ENCODE data around the gene SHC3. TPM values are rescaled to one million over a fixed set of nuclear protein-coding genes. Genes with fewer than 3 reads are reported as not detected.

The SHC3 gene
- total and polyA plus RNA-seq, 2 donors (not counting 3 experiments of a cell fraction or from before 2014, with no cell fraction given) = 1.0 to 2.0 TPM

DNA sequence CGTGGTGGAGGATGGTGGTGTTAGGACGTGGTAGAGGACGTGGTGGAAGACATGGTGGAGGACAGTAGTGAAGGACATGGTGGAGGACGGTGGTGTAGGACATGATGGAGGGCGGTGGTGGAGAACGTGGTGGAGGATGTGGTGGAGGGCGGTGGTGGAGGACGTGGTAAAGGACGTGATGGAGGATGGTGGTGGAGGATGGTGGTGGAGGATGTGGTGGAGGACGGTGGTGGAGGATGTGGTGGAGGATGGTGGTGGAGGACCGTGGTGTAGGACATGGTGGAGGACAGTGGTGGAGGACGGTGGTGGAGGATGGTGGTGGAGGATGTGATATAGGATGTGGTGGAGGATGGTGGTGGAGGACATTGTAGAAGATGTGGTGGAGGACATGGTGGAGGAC, 119.7 kb downstream of the SHC3 start:
- Histone ChIP-seq H4K20me1 (replicated peaks; ENCODE audit: control insufficient read depth, extremely low read depth, insufficient read depth, low read length) (no peaks in the 10 kb centered on the region), H2AFZ (ENCODE audit: low read depth, low read length) (no peak overlapping the region), H3K4me2 (ENCODE audit: insufficient read depth, low read length) (no peak overlapping the region), H3K36me3 (ENCODE audit: control insufficient read depth in 2 of 2, extremely low read depth in 1 of 2, insufficient read depth in 2 of 2, low read length in 2 of 2) (no peaks in the 10 kb centered on the region), H3K9me1 (replicated peaks; ENCODE audit: control insufficient read depth, extremely low read depth, insufficient read depth, low read length) (no peaks in the 10 kb centered on the region), H3K4me1 (ENCODE audit: control insufficient read depth, extremely low read depth, insufficient read depth, low read length) (no peaks in the 10 kb centered on the region), H3K9me3 (replicated peaks; ENCODE audit: control insufficient read depth, insufficient read depth, low read length) (no peaks in the 10 kb centered on the region), H3K4me3 (replicated peaks in 1 of 3; ENCODE audit: insufficient read depth in 1 of 3, low read depth in 1 of 3, low read length in 3 of 3) (no peak overlapping the region), H3K9ac (replicated peaks; ENCODE audit: extremely low read depth, insufficient read depth, low read length) (no peak overlapping the region), H3K27ac (ENCODE audit: insufficient read depth, low read depth, low read length) (no peak overlapping the region), H3K79me2 (ENCODE audit: control insufficient read depth, insufficient read depth, low read length) (no peaks in the 10 kb centered on the region), H3K27me3 (ENCODE audit: control insufficient read depth in 2 of 2, insufficient read depth in 2 of 2, low read length in 2 of 2) (no peaks in the 10 kb centered on the region)
- DNase-seq (ENCODE audit: low read depth, low spot score) (no peak), FAIRE-seq (no peak)
- intact Hi-C loops (cut with micrococcal nuclease) (no loop called here), dilution Hi-C loops (cut with MboI; ENCODE audit: extremely low pct_ligation_motif_present, low sequenced_read_pairs) (no loop called here)
- no peak for TF ChIP-seq EZH2 (IDR thresholded peaks at IDR 0.05; ENCODE audit: borderline replicate concordance, low read depth, low read length, severe bottlenecking)
- no peak for TF ChIP-seq POLR2A (IDR thresholded peaks at IDR 0.05; ENCODE audit: low read depth, low read length)
- TF ChIP-seq POLR2AphosphoS5 (IDR thresholded peaks at IDR 0.05; ENCODE audit: insufficient read depth, low read depth, low read length) = no peak
- TF ChIP-seq, protein P1, sequence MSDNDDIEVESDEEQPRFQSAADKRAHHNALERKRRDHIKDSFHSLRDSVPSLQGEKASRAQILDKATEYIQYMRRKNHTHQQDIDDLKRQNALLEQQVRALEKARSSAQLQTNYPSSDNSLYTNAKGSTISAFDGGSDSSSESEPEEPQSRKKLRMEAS (IDR thresholded peaks at IDR 0.05; ENCODE audit: insufficient read depth, insufficient read length) = no peak
- no peak for TF ChIP-seq FOS (IDR thresholded peaks at IDR 0.05; ENCODE audit: borderline replicate concordance, insufficient read depth, low read length)
- TF ChIP-seq JUN (IDR thresholded peaks at IDR 0.05; ENCODE audit: borderline replicate concordance, insufficient read depth, insufficient read length, low read depth) = no peak
- no peak for TF ChIP-seq GATA2 (IDR thresholded peaks at IDR 0.05; ENCODE audit: insufficient read depth, insufficient read length, low read depth, low read length)
- TF ChIP-seq, protein P2, sequence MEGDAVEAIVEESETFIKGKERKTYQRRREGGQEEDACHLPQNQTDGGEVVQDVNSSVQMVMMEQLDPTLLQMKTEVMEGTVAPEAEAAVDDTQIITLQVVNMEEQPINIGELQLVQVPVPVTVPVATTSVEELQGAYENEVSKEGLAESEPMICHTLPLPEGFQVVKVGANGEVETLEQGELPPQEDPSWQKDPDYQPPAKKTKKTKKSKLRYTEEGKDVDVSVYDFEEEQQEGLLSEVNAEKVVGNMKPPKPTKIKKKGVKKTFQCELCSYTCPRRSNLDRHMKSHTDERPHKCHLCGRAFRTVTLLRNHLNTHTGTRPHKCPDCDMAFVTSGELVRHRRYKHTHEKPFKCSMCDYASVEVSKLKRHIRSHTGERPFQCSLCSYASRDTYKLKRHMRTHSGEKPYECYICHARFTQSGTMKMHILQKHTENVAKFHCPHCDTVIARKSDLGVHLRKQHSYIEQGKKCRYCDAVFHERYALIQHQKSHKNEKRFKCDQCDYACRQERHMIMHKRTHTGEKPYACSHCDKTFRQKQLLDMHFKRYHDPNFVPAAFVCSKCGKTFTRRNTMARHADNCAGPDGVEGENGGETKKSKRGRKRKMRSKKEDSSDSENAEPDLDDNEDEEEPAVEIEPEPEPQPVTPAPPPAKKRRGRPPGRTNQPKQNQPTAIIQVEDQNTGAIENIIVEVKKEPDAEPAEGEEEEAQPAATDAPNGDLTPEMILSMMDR (IDR thresholded peaks at IDR 0.05; ENCODE audit: extremely low read depth in 1 of 2, insufficient read depth in 1 of 2, low read depth in 1 of 2, low read length in 2 of 2) = no peak
- TF ChIP-seq MYC (IDR thresholded peaks at IDR 0.05; ENCODE audit: low read depth, low read length) = no peak
- ChIA-PET CTCF (no interaction called here), POLR2A (no interaction called here)
- no TSS peak for BruUV-seq (replicated peaks)
